HepG2 (cell line): ENCODE results near the gene FAM83D. TPM values are rescaled to one million over a fixed set of nuclear protein-coding genes. Genes with fewer than 3 reads are reported as not detected.
A peak's percentile ranks its signal among the peaks of the same experiment; 100 is the strongest.

ENCODE experiments used
- AKNA ChIP-seq: sonication (generic); formaldehyde crosslinking; IDR thresholded peaks from 2 replicates; pipeline ENCODE4 v1.4.0; 2020; ENCODE audit warnings: missing genetic modification reagents, borderline replicate concordance
- CBX1 ChIP-seq: IDR thresholded peaks from one replicate; pipeline ENCODE4 v1.6.1; 2016; ENCODE audit warnings: antibody characterized with exemption, low read depth
- EHMT2 ChIP-seq: fragments of 200-600 bp; sonication (generic); IDR thresholded peaks from 2 replicates; pipeline ENCODE4 v1.7.0; 2017; ENCODE audit warnings: antibody characterized with exemption, low read depth, low read length, borderline replicate concordance
- GATA4 ChIP-seq: sonication (generic); IDR thresholded peaks from 2 replicates; pipeline ENCODE4 v1.6.1; 2016; ENCODE audit warnings: antibody characterized with exemption, low read depth, borderline replicate concordance
- GMEB2 ChIP-seq: IDR thresholded peaks from 2 replicates; pipeline ENCODE4 v1.6.1; 2016; ENCODE audit warnings: missing biosample characterization, missing genetic modification reagents, low read depth
- GTF3A ChIP-seq: sonication (generic); formaldehyde crosslinking; conservative IDR thresholded peaks from 2 replicates; pipeline ENCODE4 v1.4.0; 2020; ENCODE audit warnings: mild to moderate bottlenecking, missing genetic modification reagents
- GZF1 ChIP-seq: sonication (generic); formaldehyde crosslinking; IDR thresholded peaks from 2 replicates; pipeline ENCODE4 v1.5.1; 2020; ENCODE audit warnings: mild to moderate bottlenecking, missing genetic modification reagents
- HIVEP1 ChIP-seq: sonication (generic); formaldehyde crosslinking; IDR thresholded peaks from 2 replicates; pipeline ENCODE4 v1.4.0; 2020; ENCODE audit warnings: mild to moderate bottlenecking, missing genetic modification reagents
- IKZF5 ChIP-seq: IDR thresholded peaks from 2 replicates; pipeline ENCODE4 v1.6.1; 2018; ENCODE audit warnings: missing genetic modification reagents, mild to moderate bottlenecking, missing compliant biosample characterization
- MTF1 ChIP-seq: sonication (generic); formaldehyde crosslinking; IDR thresholded peaks from 2 replicates; pipeline ENCODE4 v1.5.0; 2020; ENCODE audit warnings: missing genetic modification reagents
- MXD4 ChIP-seq: IDR thresholded peaks from 2 replicates; pipeline ENCODE4 v1.6.1; 2016; ENCODE audit warnings: mild to moderate bottlenecking, missing biosample characterization, missing genetic modification reagents
- NFATC3 ChIP-seq: sonication (generic); formaldehyde crosslinking; IDR thresholded peaks from 2 replicates; pipeline ENCODE4 v1.5.1; 2020; ENCODE audit warnings: mild to moderate bottlenecking, missing genetic modification reagents
- NFIC ChIP-seq: IDR thresholded peaks from 2 replicates; pipeline ENCODE4 v1.6.1; 2012; ENCODE audit warnings: mild to moderate bottlenecking, low read length, inconsistent platforms
- PLRG1 ChIP-seq: fragments of 450-650 bp; conservative IDR thresholded peaks from 2 replicates; pipeline ENCODE4 v1.6.1; 2016
- RARG ChIP-seq: sonication (generic); formaldehyde crosslinking; IDR thresholded peaks from 2 replicates; pipeline ENCODE4 v1.4.0; 2020; ENCODE audit warnings: low read depth, mild to moderate bottlenecking, missing genetic modification reagents
- SOX5 ChIP-seq: IDR thresholded peaks from 2 replicates; pipeline ENCODE4 v1.6.1; 2016; ENCODE audit warnings: borderline replicate concordance
- ZBTB34 ChIP-seq: sonication (generic); formaldehyde crosslinking; IDR thresholded peaks from 2 replicates; pipeline ENCODE4 v1.8.0; 2022; ENCODE audit warnings: mild to moderate bottlenecking, missing genetic modification reagents
- ZNF546 ChIP-seq: sonication (generic); formaldehyde crosslinking; conservative IDR thresholded peaks from 2 replicates; pipeline ENCODE4 v1.8.1; 2023; ENCODE audit warnings: mild to moderate bottlenecking, missing genetic modification reagents
- ZNF619 ChIP-seq: sonication (generic); formaldehyde crosslinking; IDR thresholded peaks from 2 replicates; pipeline ENCODE4 v1.4.0; 2020; ENCODE audit warnings: mild to moderate bottlenecking, missing genetic modification reagents
- ZSCAN31 ChIP-seq: sonication (generic); formaldehyde crosslinking; IDR thresholded peaks from 2 replicates; pipeline ENCODE4 v1.5.0; 2020; ENCODE audit warnings: low read depth, mild to moderate bottlenecking, missing genetic modification reagents
- polyA plus RNA-seq, 8 experiments: library from polyadenylated mRNA; depleted of rRNA in 3 of 8; stranded (reverse) in 7 of 8; unstranded in 1 of 8; fragments of >200 nt; fragmentation: Illumina TruSeq in 4 of 8; extraction: Trizol in 4 of 8; gene quantifications; 2 replicates each; pipeline versions ENCODE4 v1.2.1 to v1.2.3, GENCODE V29; 2011 to 2016; ENCODE audit warnings: low read depth in 4 of 8, missing spikeins in 1 of 8, mixed read lengths in 1 of 8; ENCODE audit not compliant: insufficient read depth in 1 of 8
- total RNA-seq, 5 experiments: library from RNA; depleted of rRNA; stranded (reverse); fragments of >200 nt; fragmentation: Illumina TruSeq; extraction: Trizol; gene quantifications; 2 replicates each; pipeline ENCODE4 v1.2.3, GENCODE V29; 2016; ENCODE audit warnings: low read depth in 1 of 5

The FAM83D gene
- total and polyA plus RNA-seq, 2 of the 13 experiments (the other 11 are each of a cell fraction or from before 2014, with no cell fraction given) = 51.4 to 64.0 TPM

GRCh38 chr20:38962044-38962927, 36.1 kb downstream of the FAM83D start, which contains the start of gene DHX35 (continued):
- peak; percentile 58; the same call in 1 of the 2 replicates for TF ChIP-seq AKNA (CRISPR knock-in tag)
- TF ChIP-seq ZBTB34 (CRISPR knock-in tag) = peak; percentile 44; the same call in 1 of the 2 replicates
- peak; percentile 96 for TF ChIP-seq EHMT2
- TF ChIP-seq MTF1 (CRISPR knock-in tag) = 0 out of 2 replicates have a peak, but pooled peaks have one; percentile 77
- peak; percentile 20; the same call in 1 of the 2 replicates for TF ChIP-seq GTF3A (CRISPR knock-in tag)
- TF ChIP-seq CBX1 = peak; percentile 91
- TF ChIP-seq ZNF546 (CRISPR knock-in tag) = peak; percentile 87; the same call in 1 of the 2 replicates
- peak; percentile 7; the same call in 1 of the 2 replicates for TF ChIP-seq GATA4
- TF ChIP-seq IKZF5 (CRISPR knock-in tag) = peak; percentile 98
- no peak; the same call in 1 of the 2 replicates for TF ChIP-seq NFATC3
- peak; percentile 88 for TF ChIP-seq ZNF619 (CRISPR knock-in tag)
- no peak for TF ChIP-seq PLRG1
- TF ChIP-seq NFIC = no peak
- peak; percentile 85 for TF ChIP-seq GZF1 (CRISPR knock-in tag)
- TF ChIP-seq RARG (CRISPR knock-in tag) = peak; percentile 94
- peak; percentile 96 for TF ChIP-seq ZSCAN31 (CRISPR knock-in tag)
- TF ChIP-seq HIVEP1 = peak; percentile 94
- TF ChIP-seq GMEB2 (CRISPR knock-in tag) = no peak; the same call in 1 of the 2 replicates
- TF ChIP-seq MXD4 (CRISPR knock-in tag) = peak; percentile 91
- peak; percentile 26; the same call in 1 of the 2 replicates for TF ChIP-seq SOX5 (CRISPR knock-in tag)
